Endodermal cell (in vitro differentiated cells): ENCODE measurements around the gene TMEM154. TPM values are rescaled to one million over a fixed set of nuclear protein-coding genes. Genes with fewer than 3 reads are reported as not detected.

Experiments used
- DNase-seq: peaks from one replicate; pipeline ENCODE4 v3.0.0-alpha.2; 2017
- H3K27ac ChIP-seq: 2 replicates; pipeline ENCODE4 v1.5.1; 2013; ENCODE audit warnings: mild to moderate bottlenecking, low read depth, low read length, moderate library complexity
- H3K27me3 ChIP-seq: 2 replicates; pipeline ENCODE4 v1.6.1; 2013; ENCODE audit warnings: mild to moderate bottlenecking, low read length, moderate library complexity; ENCODE audit not compliant: insufficient read depth, control insufficient read depth, poor library complexity, severe bottlenecking
- H3K36me3 ChIP-seq: 2 replicates; pipeline ENCODE4 v1.7.0; 2013; ENCODE audit warnings: mild to moderate bottlenecking, low read length, moderate library complexity; ENCODE audit not compliant: control insufficient read depth, insufficient read depth
- H3K4me1 ChIP-seq: one replicate; pipeline ENCODE4 v1.7.0; 2013; ENCODE audit warnings: low read length; ENCODE audit not compliant: control insufficient read depth, insufficient read depth
- H3K4me3 ChIP-seq: 2 replicates; pipeline ENCODE4 v1.5.1; 2013; ENCODE audit warnings: mild to moderate bottlenecking, low read length, moderate library complexity
- H3K9ac ChIP-seq: 2 replicates; pipeline ENCODE4 v1.6.1; 2013; ENCODE audit warnings: mild to moderate bottlenecking, low read length, moderate library complexity; ENCODE audit not compliant: poor library complexity, severe bottlenecking; ENCODE audit errors: extremely low read depth
- H3K9me3 ChIP-seq: 2 replicates; pipeline ENCODE4 v1.6.1; 2013; ENCODE audit warnings: mild to moderate bottlenecking, low read length, moderate library complexity; ENCODE audit not compliant: control insufficient read depth
- H3K27ac Mint-ChIP-seq: 2 replicates; pipeline ENCODE4 v1.8.0; 2020; ENCODE audit warnings: mixed read lengths
- H3K27me3 Mint-ChIP-seq: 2 replicates; pipeline ENCODE4 v1.8.0; 2021; ENCODE audit warnings: mild to moderate bottlenecking, mixed read lengths; ENCODE audit not compliant: insufficient read depth
- H3K36me3 Mint-ChIP-seq: 2 replicates; pipeline ENCODE4 v1.8.0; 2020; ENCODE audit warnings: low read depth, mixed read lengths
- H3K4me1 Mint-ChIP-seq: 2 replicates; pipeline ENCODE4 v1.8.0; 2020; ENCODE audit warnings: mixed read lengths
- H3K4me3 Mint-ChIP-seq: 2 replicates; pipeline ENCODE4 v1.8.0; 2020; ENCODE audit warnings: mild to moderate bottlenecking, moderate library complexity, mixed read lengths
- H3K9me3 Mint-ChIP-seq: 2 replicates; pipeline ENCODE4 v1.8.0; 2020; ENCODE audit warnings: mild to moderate bottlenecking, mixed read lengths
- CTCF ChIP-seq: fragments of 200-600 bp; sonication (generic); conservative IDR thresholded peaks from 2 replicates; pipeline ENCODE4 v1.5.0; 2021; ENCODE audit warnings: antibody characterized with exemption, mild to moderate bottlenecking
- WGBS, 2 experiments: methylation state at CpG; one replicate each; pipeline versions ENCODE4 v1.1.5 to v1.1.7; 2013; ENCODE audit warnings: missing lambda C conversion rate in 2 of 2, mixed read lengths in 1 of 2; ENCODE audit not compliant: insufficient coverage in 1 of 2, insufficient read length in 1 of 2; 5-methylcytosine and 5-hydroxymethylcytosine counted together
- total RNA-seq, 2 donors: library from RNA; stranded (reverse); fragmentation: NEBNext Ultra II Directional in 1 of 2; extraction: Animal tissue kit (Norgen Biotek cat#: 25700) in 1 of 2; gene quantifications; 2 replicates in 1 of 2; 3 replicates in 1 of 2; pipeline ENCODE4 v1.2.1, GENCODE V29; 2021

TMEM154 gene
- total RNA-seq, 2 donors from 2014 or later, result 0.81 to 1.6 TPM

- H3K4me1 ChIP-seq, result no peaks in the 10 kb centered on the region
- peaks cover 35% of the 10 kb centered on the region for H3K4me1 Mint-ChIP-seq
- no peaks in the 10 kb centered on the region for H3K9me3 ChIP-seq
- no peak for TF ChIP-seq CTCF
- H3K4me3 Mint-ChIP-seq, result no peak overlapping the region
- no peak overlapping the region for H3K4me3 ChIP-seq
- H3K27ac ChIP-seq, result no peak overlapping the region
- no peaks in the 10 kb centered on the region for H3K27me3 Mint-ChIP-seq
- H3K36me3 Mint-ChIP-seq, result no peaks in the 10 kb centered on the region
- no peak for DNase-seq
- no peak overlapping the region for H3K27ac Mint-ChIP-seq
- no peaks in the 10 kb centered on the region for H3K36me3 ChIP-seq
- WGBS, 2 experiments, result 64 to 69% methylated on average over 2 to 4 of the region's 4 CpGs
- H3K27me3 ChIP-seq, result no peaks in the 10 kb centered on the region
- H3K9me3 Mint-ChIP-seq, result no peaks in the 10 kb centered on the region
- no peak overlapping the region for H3K9ac ChIP-seq
Measured at GRCh38 chr4:152644130-152644529, 35.7 kb downstream of the TMEM154 start.

- Histone ChIP-seq H3K4me3 (no peak overlapping the region), H3K27ac (no peak overlapping the region), H3K27me3 (no peaks in the 10 kb centered on the region), H3K9me3 (no peaks in the 10 kb centered on the region), H3K36me3 (no peaks in the 10 kb centered on the region), H3K4me1 (no peaks in the 10 kb centered on the region), H3K9ac (no peak overlapping the region)
- Mint-ChIP-seq H3K4me1 (peaks cover 35% of the 10 kb centered on the region), H3K4me3 (no peak overlapping the region), H3K27me3 (no peaks in the 10 kb centered on the region), H3K36me3 (no peaks in the 10 kb centered on the region), H3K27ac (no peak overlapping the region), H3K9me3 (no peaks in the 10 kb centered on the region)
- TF ChIP-seq CTCF, result no peak
- WGBS, 2 experiments, result 80 to 87% methylated on average over 5 to 8 of the region's 8 CpGs
- DNase-seq, result peak; percentile 55
Measured at GRCh38 chr4:152643153-152644035, 36.4 kb downstream of the TMEM154 start.

- H3K9me3 Mint-ChIP-seq, result no peaks in the 10 kb centered on the region
- no peaks in the 10 kb centered on the region for H3K27me3 Mint-ChIP-seq
- H3K27ac Mint-ChIP-seq, result no peak overlapping the region
Measured at GRCh38 chr4:152640058-152640921, 39.5 kb downstream of the TMEM154 start.

More at GRCh38 chr4:152640058-152640921, 39.5 kb downstream of the TMEM154 start:
- H3K9me3 ChIP-seq, result no peaks in the 10 kb centered on the region
- no peak overlapping the region for H3K4me3 ChIP-seq
- H3K4me3 Mint-ChIP-seq, result no peak overlapping the region
- H3K4me1 Mint-ChIP-seq, result peaks cover 24% of the 10 kb centered on the region
- H3K9ac ChIP-seq, result no peak overlapping the region
- 68 to 75% methylated on average over 2 to 8 of the region's 8 CpGs for WGBS, 2 experiments
- no peaks in the 10 kb centered on the region for H3K27me3 ChIP-seq
- H3K36me3 Mint-ChIP-seq, result no peaks in the 10 kb centered on the region
- DNase-seq, result no peak
- H3K36me3 ChIP-seq, result no peaks in the 10 kb centered on the region
- peak; percentile 90 for TF ChIP-seq CTCF
- H3K27ac ChIP-seq, result no peak overlapping the region
- H3K4me1 ChIP-seq, result no peaks in the 10 kb centered on the region
